HG03378 (cell line): Measurements from ENCODE around the gene WDR3.
"Not testable (repeated sequence)": the region's sequence is repeated elsewhere in the genome, so short reads cannot be mapped to it uniquely, and the experiment has no call there.

Experiments
- ATAC-seq: cut with Tn5 transposase; IDR thresholded peaks from one replicate; pipeline ENCODE4 v1.9.1; 2021; ENCODE audit warnings: mild to moderate bottlenecking, moderate library complexity; ENCODE audit not compliant: unreplicated experiment

The WDR3 gene

GRCh38 chr1:117929343-117930172, at the start of gene WDR3, which contains the start of gene GDAP2:
Gene WDR3, plus strand, starts transcription at chr1:117929739. Its CDS starts 3,581 bp downstream, at chr1:117933320.
Gene GDAP2, minus strand, starts transcription at chr1:117929621. Its CDS starts 9,264 bp downstream, at chr1:117920357.
- peak; percentile 94 for ATAC-seq

GRCh38 chr1:117883616-117884015, 45.9 kb upstream of the WDR3 start:
- ATAC-seq: no peak

DNA sequence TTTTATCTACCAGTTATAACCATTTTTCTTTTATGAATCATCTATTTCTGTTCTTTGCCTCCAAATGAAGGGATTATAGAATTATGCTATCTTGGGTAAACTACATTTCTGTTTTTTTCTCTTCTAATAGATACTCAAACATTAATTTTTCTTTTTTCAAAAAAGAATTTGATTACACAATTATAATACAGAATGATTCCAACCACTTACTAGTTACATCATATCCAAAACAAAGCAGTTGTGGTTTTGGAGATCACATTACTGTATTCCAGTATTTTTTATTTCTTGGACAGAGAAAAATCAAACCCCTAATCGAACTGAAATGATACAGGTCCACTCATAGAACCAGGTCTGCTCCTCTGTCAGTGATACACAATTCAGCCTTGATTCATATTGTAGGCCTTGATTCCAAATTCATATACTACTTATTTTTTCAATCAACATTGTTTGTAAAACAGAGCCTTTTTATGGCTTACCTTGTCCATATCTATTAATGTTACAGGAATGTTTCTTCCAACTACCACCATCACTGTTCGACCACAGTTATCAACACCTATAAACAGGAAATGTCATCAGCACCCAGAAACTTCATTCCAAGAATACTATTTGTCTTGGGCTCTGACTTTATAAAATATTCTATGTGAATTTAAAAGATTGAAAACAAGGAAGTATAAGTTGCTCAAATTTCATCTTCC, 43.3 kb upstream of the WDR3 start:
- no peak for ATAC-seq

DNA sequence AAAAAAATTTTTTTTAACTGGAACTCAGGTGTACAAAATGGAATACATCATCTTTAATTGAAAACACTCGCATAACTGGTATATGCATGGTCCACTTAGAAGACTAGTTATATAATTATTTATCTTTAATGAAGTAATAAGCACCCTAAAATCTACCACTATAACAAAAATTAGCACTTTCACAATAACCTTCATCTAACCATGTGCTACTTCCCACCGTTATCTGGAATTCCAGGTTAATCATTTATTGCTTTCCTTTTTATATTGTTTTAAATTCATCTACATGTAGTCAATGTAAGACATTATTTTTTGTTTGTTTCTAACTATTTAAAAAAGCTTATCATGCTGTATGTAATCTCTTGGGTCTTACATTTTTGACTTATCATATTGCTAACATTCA, 39.1 kb upstream of the WDR3 start:
- no peak for ATAC-seq

GRCh38 chr1:117892512-117892911, 37.0 kb upstream of the WDR3 start:
- ATAC-seq: no peak

DNA sequence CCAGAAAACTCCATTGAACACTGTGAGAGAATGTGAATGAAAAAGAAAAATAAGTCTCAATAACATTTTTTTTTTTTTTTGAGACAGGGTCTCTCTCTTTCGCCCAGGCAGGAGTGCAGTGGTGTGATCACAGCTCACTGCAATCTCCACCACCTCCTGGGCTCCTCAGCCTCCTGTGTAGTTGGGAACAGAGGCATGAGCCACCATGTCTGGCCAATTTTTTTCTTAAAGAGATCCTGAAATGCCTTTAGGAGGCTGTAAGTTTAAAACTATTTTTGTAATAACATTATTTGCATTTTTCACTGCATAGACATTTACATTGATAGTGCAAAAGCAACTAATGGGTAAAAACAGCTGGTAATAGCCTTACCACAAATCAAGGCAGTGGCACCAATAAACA, 35.5 kb upstream of the WDR3 start:
- ATAC-seq: no peak

- ATAC-seq: peak; percentile 83
Observed at GRCh38 chr1:117895482-117896114, 33.9 kb upstream of the WDR3 start.

GRCh38 chr1:117897551-117897950, 32.0 kb upstream of the WDR3 start:
- ATAC-seq: no peak

GRCh38 chr1:117899801-117900200, 29.7 kb upstream of the WDR3 start:
- no peak for ATAC-seq

DNA sequence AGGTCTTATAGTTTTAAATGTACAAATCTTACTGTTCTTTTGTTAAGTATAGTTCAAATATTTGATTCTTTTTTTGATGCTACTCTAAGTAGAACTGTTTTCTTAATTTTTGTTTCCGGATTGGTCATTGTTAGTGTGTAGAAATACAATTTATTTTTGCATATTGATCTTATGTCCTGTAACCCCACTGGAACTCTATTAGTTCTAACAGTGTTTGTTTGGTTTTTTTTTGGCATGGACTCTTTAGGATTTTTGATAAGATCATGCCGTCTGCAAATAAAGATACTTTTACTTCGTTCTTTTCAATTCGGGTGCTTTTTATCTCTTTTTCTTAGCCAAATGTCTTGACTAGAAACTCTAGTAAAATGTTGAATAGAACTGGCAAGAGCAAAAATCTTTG, 26.6 kb upstream of the WDR3 start:
- ATAC-seq: no peak

GRCh38 chr1:117904485-117904884, 25.1 kb upstream of the WDR3 start:
- no peak for ATAC-seq

GRCh38 chr1:117905019-117905418, 24.5 kb upstream of the WDR3 start:
- no peak for ATAC-seq

GRCh38 chr1:117911051-117911450, 18.5 kb upstream of the WDR3 start:
- no peak for ATAC-seq

DNA sequence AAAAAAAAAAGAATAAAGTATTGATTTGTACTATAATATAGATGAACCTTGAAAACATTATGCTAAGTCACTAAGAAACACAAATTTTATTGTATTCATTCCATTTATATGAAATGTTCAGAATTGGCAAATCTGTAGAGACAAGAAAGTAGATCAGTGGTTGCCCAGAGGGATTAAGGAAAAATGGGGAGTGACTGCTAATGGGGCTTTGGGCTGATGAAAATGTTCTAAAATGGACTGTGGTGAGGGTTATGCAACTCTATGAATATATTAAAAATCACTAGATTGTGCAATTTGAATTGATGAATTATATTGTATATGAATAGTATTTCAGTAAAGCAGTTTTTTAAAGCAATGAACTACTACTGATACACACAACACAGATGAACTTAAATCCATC, 10.2 kb upstream of the WDR3 start:
- no peak for ATAC-seq

DNA sequence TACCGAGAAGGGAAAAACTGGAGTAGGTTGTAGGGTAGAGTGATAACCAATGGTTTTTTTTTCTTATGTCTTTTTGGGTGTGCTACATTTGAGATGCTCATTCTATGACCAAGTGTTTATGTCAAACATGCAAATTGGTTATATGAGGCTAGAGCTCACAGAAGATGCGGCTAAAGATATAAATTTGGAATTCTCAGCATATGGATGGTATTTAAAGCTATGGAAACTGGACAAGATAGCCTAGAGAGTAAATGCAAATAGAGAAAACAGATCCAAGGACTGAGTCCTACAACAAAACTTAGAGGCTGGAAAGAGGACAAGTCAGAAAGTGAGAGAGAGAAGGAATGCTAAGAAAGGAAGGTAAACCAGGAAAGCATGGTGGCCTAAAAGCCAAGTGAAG, 7.5 kb upstream of the WDR3 start:
- no peak for ATAC-seq

DNA sequence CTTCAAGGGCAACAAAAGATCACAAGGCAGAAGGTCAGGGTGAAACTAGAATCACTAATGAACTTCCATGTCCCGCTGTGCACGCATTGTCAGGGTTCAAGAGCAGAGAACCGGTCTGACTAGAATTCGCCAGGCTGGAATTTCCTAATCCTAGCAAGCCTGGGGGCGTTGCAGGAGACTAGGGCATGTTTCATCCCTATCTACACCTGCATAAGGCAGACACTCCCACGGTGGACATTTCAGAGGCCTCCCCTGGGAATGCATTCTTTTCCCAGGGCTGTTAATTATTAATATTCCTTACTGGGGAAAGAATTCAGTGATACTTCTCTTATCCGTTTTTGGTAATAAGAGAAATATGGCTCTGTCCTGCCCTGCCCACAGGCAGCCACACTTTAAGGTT, 6.8 kb upstream of the WDR3 start:
- ATAC-seq: not testable (repeated sequence)

- no peak for ATAC-seq
Observed at GRCh38 chr1:117925981-117926380, 3.6 kb upstream of the WDR3 start.

- peak; percentile 35 for ATAC-seq
Observed at GRCh38 chr1:117928881-117929342, 627 bp upstream of the WDR3 start.

GRCh38 chr1:117930173-117930447, 571 bp downstream of the WDR3 start:
- no peak for ATAC-seq

DNA sequence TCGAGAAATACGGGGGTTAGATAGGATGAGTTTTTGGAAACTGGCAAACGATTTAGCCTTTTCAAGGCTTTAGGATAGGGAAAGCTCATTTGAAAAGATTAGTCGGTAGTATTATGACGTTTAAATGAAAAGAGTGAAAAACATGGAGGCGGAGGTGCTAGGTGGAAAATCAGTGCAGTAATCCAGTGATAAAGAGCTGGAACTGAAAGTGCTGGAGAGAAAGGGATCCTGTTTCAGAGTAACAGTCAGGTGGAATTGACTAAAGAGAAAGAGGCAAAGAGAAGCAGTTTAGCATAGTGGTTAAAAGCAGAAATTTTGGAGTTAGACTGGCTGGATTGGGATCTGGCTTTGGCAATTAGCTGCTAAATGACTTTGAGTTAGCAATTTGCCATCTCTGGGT, 945 bp downstream of the WDR3 start:
- ATAC-seq: no peak

GRCh38 chr1:117932576-117932975, 3.0 kb downstream of the WDR3 start:
- no peak for ATAC-seq

DNA sequence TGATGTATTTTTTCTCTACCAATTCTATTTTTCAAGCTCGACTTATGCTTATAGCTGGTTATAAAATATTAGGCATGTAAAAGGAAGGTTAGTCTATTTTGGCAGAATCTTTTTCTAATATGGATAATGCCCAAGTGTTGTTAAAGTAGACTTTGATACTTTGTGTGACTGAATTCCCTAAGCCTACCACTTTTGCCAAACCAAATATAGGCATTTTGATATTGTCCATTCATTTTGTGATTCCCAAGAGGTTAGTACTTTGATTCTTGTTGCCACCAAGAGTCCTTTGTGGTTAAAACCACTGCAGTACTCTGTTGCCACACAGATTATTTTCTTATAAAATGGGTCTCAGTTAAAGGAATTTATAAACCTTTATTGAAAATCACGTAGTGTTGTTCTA, 4.2 kb downstream of the WDR3 start:
- ATAC-seq: no peak
